ENCODE measurements around the gene GDF10.

DNA sequence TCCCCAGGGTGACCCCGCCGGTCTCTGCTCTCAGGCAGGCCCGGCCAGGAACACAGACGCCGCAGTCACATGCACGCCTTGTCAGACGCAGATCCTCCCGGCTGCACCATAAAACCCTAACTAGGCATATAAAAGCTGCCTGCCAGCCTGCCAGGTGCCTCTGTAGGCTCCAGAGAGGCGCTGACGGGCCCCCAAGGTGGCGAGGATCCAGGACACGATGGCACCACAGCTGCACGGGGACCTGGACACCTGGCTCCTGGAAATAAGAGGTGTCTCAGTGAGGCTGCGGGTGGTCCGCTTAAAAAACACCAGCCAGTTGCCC is 21.9 kb upstream of the GDF10 start:
- TF ChIP-seq, protein P1, sequence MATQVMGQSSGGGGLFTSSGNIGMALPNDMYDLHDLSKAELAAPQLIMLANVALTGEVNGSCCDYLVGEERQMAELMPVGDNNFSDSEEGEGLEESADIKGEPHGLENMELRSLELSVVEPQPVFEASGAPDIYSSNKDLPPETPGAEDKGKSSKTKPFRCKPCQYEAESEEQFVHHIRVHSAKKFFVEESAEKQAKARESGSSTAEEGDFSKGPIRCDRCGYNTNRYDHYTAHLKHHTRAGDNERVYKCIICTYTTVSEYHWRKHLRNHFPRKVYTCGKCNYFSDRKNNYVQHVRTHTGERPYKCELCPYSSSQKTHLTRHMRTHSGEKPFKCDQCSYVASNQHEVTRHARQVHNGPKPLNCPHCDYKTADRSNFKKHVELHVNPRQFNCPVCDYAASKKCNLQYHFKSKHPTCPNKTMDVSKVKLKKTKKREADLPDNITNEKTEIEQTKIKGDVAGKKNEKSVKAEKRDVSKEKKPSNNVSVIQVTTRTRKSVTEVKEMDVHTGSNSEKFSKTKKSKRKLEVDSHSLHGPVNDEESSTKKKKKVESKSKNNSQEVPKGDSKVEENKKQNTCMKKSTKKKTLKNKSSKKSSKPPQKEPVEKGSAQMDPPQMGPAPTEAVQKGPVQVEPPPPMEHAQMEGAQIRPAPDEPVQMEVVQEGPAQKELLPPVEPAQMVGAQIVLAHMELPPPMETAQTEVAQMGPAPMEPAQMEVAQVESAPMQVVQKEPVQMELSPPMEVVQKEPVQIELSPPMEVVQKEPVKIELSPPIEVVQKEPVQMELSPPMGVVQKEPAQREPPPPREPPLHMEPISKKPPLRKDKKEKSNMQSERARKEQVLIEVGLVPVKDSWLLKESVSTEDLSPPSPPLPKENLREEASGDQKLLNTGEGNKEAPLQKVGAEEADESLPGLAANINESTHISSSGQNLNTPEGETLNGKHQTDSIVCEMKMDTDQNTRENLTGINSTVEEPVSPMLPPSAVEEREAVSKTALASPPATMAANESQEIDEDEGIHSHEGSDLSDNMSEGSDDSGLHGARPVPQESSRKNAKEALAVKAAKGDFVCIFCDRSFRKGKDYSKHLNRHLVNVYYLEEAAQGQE (IDR thresholded peaks at IDR 0.05; ENCODE audit: insufficient replicate concordance, low read depth): no peak
- TF ChIP-seq, protein P2, sequence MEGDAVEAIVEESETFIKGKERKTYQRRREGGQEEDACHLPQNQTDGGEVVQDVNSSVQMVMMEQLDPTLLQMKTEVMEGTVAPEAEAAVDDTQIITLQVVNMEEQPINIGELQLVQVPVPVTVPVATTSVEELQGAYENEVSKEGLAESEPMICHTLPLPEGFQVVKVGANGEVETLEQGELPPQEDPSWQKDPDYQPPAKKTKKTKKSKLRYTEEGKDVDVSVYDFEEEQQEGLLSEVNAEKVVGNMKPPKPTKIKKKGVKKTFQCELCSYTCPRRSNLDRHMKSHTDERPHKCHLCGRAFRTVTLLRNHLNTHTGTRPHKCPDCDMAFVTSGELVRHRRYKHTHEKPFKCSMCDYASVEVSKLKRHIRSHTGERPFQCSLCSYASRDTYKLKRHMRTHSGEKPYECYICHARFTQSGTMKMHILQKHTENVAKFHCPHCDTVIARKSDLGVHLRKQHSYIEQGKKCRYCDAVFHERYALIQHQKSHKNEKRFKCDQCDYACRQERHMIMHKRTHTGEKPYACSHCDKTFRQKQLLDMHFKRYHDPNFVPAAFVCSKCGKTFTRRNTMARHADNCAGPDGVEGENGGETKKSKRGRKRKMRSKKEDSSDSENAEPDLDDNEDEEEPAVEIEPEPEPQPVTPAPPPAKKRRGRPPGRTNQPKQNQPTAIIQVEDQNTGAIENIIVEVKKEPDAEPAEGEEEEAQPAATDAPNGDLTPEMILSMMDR (IDR thresholded peaks at IDR 0.05; ENCODE audit: insufficient read depth, low read length): no peak
- no peak for TF ChIP-seq POLR2AphosphoS5 (IDR thresholded peaks at IDR 0.05; ENCODE audit: low read depth)
- TF ChIP-seq SPI1 (IDR thresholded peaks at IDR 0.05; ENCODE audit: borderline replicate concordance, low read depth): no peak
- no peak for TF ChIP-seq GABPA (IDR thresholded peaks at IDR 0.05; ENCODE audit: low read depth)

Data from HL-60 (cell line).